ENCODE results near the gene MEA1.

MEA1 gene

GRCh38 chr6:43052842-43053544, 39.2 kb upstream of the MEA1 start:
- peaks cover 0 to 56% (median 36%) of the 10 kb centered on the region in 3 donors for H3K36me3 ChIP-seq
- H3K4me1 ChIP-seq: peaks cover 0 to 25% (median 11%) of the 10 kb centered on the region in 4 donors
- H3K4me3 ChIP-seq: peak overlapping the region; percentile 64
- intact Hi-C loops (cut with DNase I; ENCODE audit: low total_unique reads): loop anchor here (5.0 kb wide), 1 partner anchor 41 kb away; the partner anchor contains the start of genes KLHDC3 and MEA1
- H3K27ac ChIP-seq: peak overlapping the region; percentile 86 to 95
- TF ChIP-seq CTCF (IDR thresholded peaks at IDR 0.05): no peak
- DNase-seq: peak in 1 of 2 donors; percentile 39
- no peaks in the 10 kb centered on the region for H3K9me3 ChIP-seq
- no peaks in the 10 kb centered on the region for H3K27me3 ChIP-seq

- TF ChIP-seq CTCF (IDR thresholded peaks at IDR 0.05): no peak
- peaks cover 0 to 57% (median 32%) of the 10 kb centered on the region in 3 donors for H3K36me3 ChIP-seq
- no peak for DNase-seq
- H3K4me3 ChIP-seq: no peak overlapping the region
- intact Hi-C loops (cut with DNase I; ENCODE audit: low total_unique reads): loop anchor here (5.0 kb wide), 1 partner anchor 40 kb away; the partner anchor contains the start of genes KLHDC3 and MEA1
- H3K4me1 ChIP-seq: peaks cover 0 to 22% (median 8%) of the 10 kb centered on the region in 4 donors
- no peaks in the 10 kb centered on the region for H3K9me3 ChIP-seq
- H3K27ac ChIP-seq: peak overlapping the region; percentile 86 to 95
- no peaks in the 10 kb centered on the region for H3K27me3 ChIP-seq
Measured at GRCh38 chr6:43052225-43052841, 38.6 kb upstream of the MEA1 start.

- intact Hi-C loops (cut with DNase I; ENCODE audit: low total_unique reads): loop anchor here (5.0 kb wide), 1 partner anchor 39 kb away; the partner anchor contains the start of genes KLHDC3 and MEA1
- Histone ChIP-seq H3K36me3 (peaks cover 0 to 57% (median 27%) of the 10 kb centered on the region in 3 donors), H3K9me3 (no peaks in the 10 kb centered on the region), H3K27ac (no peak overlapping the region), H3K4me1 (peaks cover 0 to 22% (median 8%) of the 10 kb centered on the region in 4 donors), H3K27me3 (no peaks in the 10 kb centered on the region), H3K4me3 (no peak overlapping the region)
- no peak for TF ChIP-seq CTCF (IDR thresholded peaks at IDR 0.05)
- no peak for DNase-seq
Measured at GRCh38 chr6:43050981-43051380, 37.2 kb upstream of the MEA1 start.

- no peak overlapping the region for H3K27ac ChIP-seq
- no peak overlapping the region for H3K4me3 ChIP-seq
- intact Hi-C loops (cut with DNase I; ENCODE audit: low total_unique reads): no loop called here
- H3K36me3 ChIP-seq: peaks cover 4 to 77% (median 33%) of the 10 kb centered on the region in 3 donors
- peaks cover 0 to 8% (median 4%) of the 10 kb centered on the region in 4 donors for H3K4me1 ChIP-seq
- no peak for DNase-seq
- no peaks in the 10 kb centered on the region for H3K27me3 ChIP-seq
- no peak for TF ChIP-seq CTCF (IDR thresholded peaks at IDR 0.05)
- H3K9me3 ChIP-seq: no peaks in the 10 kb centered on the region
Measured at GRCh38 chr6:43047998-43048397, 34.3 kb upstream of the MEA1 start.

- intact Hi-C loops (cut with DNase I; ENCODE audit: low total_unique reads): no loop called here
- Histone ChIP-seq H3K36me3 (peaks cover 5 to 93% (median 45%) of the 10 kb centered on the region in 3 donors), H3K27ac (no peak overlapping the region), H3K4me1 (no peaks in the 10 kb centered on the region), H3K4me3 (no peak overlapping the region), H3K27me3 (no peaks in the 10 kb centered on the region), H3K9me3 (no peaks in the 10 kb centered on the region)
- no peak for TF ChIP-seq CTCF (IDR thresholded peaks at IDR 0.05)
- no peak for DNase-seq
Measured at GRCh38 chr6:43045371-43045930, 31.7 kb upstream of the MEA1 start.

All from tibial artery (tissue), 4 donors.